ENCODE data around the gene ATF6B. TPM values are rescaled to one million over a fixed set of nuclear protein-coding genes. Genes with fewer than 3 reads are reported as not detected.
"Not testable (repeated sequence)": the region's sequence is repeated elsewhere in the genome, so short reads cannot be mapped to it uniquely, and the experiment has no call there.

The ATF6B gene
- total RNA-seq, 4 donors from 2014 or later: 27.3 to 45.4 (median 30.0) TPM

DNA sequence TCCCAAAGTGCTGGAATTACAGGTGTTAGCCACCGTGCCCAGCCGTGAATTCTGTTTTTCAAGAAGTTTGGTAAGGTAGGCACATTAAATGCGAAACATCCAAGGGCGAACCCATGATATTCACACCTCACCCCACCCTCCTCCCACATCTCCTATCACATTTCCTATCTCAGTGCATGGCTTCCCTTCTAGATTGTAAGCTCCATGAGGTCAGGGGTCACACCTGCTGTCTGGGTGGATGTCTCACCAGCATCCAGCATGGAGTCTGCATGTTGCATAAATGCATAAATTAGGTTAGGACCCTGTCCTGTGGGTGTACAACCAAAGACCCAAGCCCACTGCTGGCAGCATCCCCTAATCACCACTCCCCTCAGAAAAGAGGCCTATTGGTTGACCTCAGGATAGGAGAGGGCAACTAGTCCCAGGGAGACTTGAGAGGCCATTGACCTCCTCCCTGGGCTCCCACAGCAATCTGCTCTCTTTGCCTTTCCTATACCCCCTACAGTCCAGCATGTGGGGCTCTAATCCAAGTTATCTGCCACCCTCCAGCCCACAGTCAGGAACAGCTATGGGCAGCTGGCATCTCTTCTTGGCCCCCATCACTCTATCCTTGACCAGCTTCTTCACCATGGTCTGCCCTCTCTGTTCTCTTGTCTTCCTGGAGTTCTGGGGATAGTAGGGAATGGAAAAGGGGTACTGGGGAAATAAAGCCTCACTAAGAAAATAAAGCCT, 19.5 kb upstream of the ATF6B start:
- WGBS, 2 donors: 89 to 96% methylated on average over 4 of the region's 4 CpGs
- DNase-seq: no peak
- no peaks in the 10 kb centered on the region for H3K9me3 ChIP-seq
- no peak overlapping the region for H3K27ac ChIP-seq
- H3K4me1 ChIP-seq: peaks cover 5 to 60% (median 6%) of the 10 kb centered on the region in 3 donors
- intact Hi-C loops (cut with DNase I): no loop called here
- no peak overlapping the region for H3K4me3 ChIP-seq
- H3K27me3 ChIP-seq: peaks cover 0 to 16% (median 0%) of the 10 kb centered on the region in 4 donors
- H3K36me3 ChIP-seq: peaks cover 0 to 11% (median 0%) of the 10 kb centered on the region in 3 donors
- TF ChIP-seq, protein P1, sequence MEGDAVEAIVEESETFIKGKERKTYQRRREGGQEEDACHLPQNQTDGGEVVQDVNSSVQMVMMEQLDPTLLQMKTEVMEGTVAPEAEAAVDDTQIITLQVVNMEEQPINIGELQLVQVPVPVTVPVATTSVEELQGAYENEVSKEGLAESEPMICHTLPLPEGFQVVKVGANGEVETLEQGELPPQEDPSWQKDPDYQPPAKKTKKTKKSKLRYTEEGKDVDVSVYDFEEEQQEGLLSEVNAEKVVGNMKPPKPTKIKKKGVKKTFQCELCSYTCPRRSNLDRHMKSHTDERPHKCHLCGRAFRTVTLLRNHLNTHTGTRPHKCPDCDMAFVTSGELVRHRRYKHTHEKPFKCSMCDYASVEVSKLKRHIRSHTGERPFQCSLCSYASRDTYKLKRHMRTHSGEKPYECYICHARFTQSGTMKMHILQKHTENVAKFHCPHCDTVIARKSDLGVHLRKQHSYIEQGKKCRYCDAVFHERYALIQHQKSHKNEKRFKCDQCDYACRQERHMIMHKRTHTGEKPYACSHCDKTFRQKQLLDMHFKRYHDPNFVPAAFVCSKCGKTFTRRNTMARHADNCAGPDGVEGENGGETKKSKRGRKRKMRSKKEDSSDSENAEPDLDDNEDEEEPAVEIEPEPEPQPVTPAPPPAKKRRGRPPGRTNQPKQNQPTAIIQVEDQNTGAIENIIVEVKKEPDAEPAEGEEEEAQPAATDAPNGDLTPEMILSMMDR (IDR thresholded peaks at IDR 0.05): no peak
- no peak for TF ChIP-seq POLR2A (IDR thresholded peaks at IDR 0.05)

DNA sequence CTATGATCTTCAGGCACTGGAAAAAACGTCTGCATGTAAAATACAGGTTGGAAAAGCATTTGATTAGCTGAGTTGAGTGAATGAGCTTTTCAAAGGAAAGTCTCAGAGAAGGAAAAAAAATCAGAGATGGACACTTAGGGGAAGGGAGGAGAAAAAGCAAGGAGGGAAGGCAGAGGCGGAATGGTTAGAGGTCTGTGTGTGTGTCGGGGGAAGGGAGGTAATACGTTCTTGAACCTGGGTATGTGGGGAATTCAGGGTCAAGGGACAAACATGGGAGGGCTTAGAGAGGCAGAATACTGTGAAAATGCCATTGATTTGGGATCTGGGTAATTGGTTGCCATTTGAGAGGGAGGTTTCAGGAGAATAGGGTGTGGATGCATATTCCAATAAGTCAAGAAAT, 18.6 kb upstream of the ATF6B start:
- H3K4me1 ChIP-seq: peaks cover 0 to 51% (median 0%) of the 10 kb centered on the region in 3 donors
- intact Hi-C loops (cut with DNase I): no loop called here
- H3K27me3 ChIP-seq: peaks cover 0 to 16% (median 0%) of the 10 kb centered on the region in 4 donors
- no peak overlapping the region for H3K27ac ChIP-seq
- H3K4me3 ChIP-seq: no peak overlapping the region
- TF ChIP-seq, protein P1 (IDR thresholded peaks at IDR 0.05): no peak
- TF ChIP-seq POLR2A (IDR thresholded peaks at IDR 0.05): no peak
- 53 to 60% methylated on average over 4 of the region's 4 CpGs for WGBS, 2 donors
- DNase-seq: no peak
- H3K9me3 ChIP-seq: no peaks in the 10 kb centered on the region
- peaks cover 0 to 11% (median 0%) of the 10 kb centered on the region in 3 donors for H3K36me3 ChIP-seq

DNA sequence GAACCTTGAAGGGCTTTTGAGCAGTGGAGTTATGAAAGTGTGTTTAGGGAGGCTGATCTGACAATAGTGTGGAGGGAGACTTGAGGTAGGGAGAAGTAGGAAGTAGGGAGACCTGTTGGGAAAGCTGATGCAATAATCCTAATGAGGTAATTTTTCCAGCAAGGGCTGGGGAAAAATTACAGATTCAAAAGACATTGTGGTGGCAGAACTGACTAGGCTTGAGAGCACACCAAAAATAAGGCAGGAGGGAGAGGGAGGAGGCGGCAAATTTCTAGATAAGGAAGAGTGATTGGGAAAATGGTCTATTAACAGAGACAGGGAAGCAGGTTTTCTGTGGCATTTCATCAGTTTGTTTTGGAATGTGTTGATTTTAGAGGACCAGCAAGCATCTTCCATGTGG, 18.2 kb upstream of the ATF6B start:
- WGBS, 2 donors: 86 to 89% methylated on average over 1 of the region's 1 CpG
- Histone ChIP-seq H3K27me3 (peaks cover 0 to 16% (median 0%) of the 10 kb centered on the region in 4 donors), H3K4me3 (no peak overlapping the region), H3K9me3 (no peaks in the 10 kb centered on the region), H3K27ac (no peak overlapping the region), H3K4me1 (peaks cover 0 to 47% (median 0%) of the 10 kb centered on the region in 3 donors), H3K36me3 (peaks cover 0 to 11% (median 0%) of the 10 kb centered on the region in 3 donors)
- intact Hi-C loops (cut with DNase I): no loop called here
- no peak for DNase-seq
- TF ChIP-seq POLR2A (IDR thresholded peaks at IDR 0.05): no peak
- TF ChIP-seq, protein P1 (IDR thresholded peaks at IDR 0.05): no peak

DNA sequence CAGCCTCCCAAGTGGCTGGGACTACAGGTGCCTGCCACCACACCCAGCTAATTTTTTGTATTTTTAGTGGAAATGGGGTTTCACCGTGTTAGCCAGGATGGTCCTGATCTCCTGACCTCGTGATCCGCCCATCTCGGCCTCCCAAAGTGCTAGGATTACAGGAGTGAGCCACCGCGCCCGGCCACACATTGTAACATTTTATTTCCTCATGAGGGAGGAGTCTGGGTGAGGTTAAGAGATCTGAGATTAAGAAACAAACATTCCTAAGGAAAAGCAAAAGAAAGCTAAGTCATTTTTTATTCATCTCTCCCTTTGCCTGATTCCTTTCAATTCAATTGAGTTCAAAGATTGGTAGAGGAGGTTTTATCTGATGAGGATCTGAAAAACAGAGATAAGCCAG, 16.2 kb upstream of the ATF6B start:
- peak overlapping the region in 2 of 4 donors; percentile 49 to 53 for H3K27ac ChIP-seq
- H3K4me1 ChIP-seq: peaks cover 0 to 30% (median 0%) of the 10 kb centered on the region in 3 donors
- intact Hi-C loops (cut with DNase I); H3K27me3 ChIP-seq; DNase-seq; H3K4me3 ChIP-seq; H3K36me3 ChIP-seq; H3K9me3 ChIP-seq: not testable (repeated sequence)
- 50 to 83% methylated on average over 3 to 4 of the region's 7 CpGs for WGBS, 2 donors

DNA sequence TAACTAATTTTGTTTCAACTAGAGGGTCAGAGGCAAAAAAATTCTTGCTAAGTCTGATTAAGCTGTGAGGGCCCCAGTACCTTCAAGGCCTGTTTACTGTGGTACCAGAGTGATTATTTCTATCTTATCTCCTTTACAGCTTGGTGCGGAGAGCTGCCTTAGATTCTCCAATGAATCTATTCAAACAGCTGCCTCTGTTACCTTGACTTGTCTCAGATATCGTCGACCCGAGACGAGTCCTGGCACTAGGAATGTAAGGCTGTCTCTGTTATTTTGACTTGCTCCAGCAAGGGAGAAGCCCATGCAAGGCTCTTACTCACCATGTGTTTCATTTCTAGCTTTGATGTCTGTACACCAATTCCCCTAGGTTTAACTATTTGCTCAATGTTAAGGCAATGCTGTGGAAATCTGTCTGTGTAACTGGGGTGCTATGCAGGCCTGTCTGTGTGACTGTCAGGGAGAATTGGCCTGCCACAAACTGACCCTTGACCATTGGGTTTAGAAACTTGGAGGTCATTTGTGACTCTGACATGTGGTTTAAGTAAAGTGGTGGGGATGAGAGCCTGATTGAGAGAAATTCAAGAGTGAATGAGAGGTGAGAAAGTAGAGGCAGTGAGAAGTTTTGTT, 12.5 kb upstream of the ATF6B start:
- WGBS, 2 donors: 59 to 67% methylated on average over 5 of the region's 5 CpGs
- H3K27ac ChIP-seq: no peak overlapping the region

More for the DNA sequence above, 12.5 kb upstream of the ATF6B start:
- Histone ChIP-seq H3K9me3 (no peaks in the 10 kb centered on the region), H3K36me3 (no peaks in the 10 kb centered on the region), H3K27me3 (no peaks in the 10 kb centered on the region), H3K4me3 (no peak overlapping the region), H3K4me1 (peaks cover 0 to 15% (median 0%) of the 10 kb centered on the region in 3 donors)
- intact Hi-C loops (cut with DNase I): no loop called here
- no peak for DNase-seq
- no peak for TF ChIP-seq POLR2A (IDR thresholded peaks at IDR 0.05)
- TF ChIP-seq, protein P1 (IDR thresholded peaks at IDR 0.05): no peak

Measured in esophagus squamous epithelium (tissue), 5 donors.